ENCODE measurements around the gene COL25A1. TPM values are rescaled to one million over a fixed set of nuclear protein-coding genes. Genes with fewer than 3 reads are reported as not detected.

Gene COL25A1
- total and polyA plus RNA-seq, 2 experiments from 2014 or later = 0.28 to 1.9 TPM

GRCh38 chr4:108893468-108893867, 409.0 kb downstream of the COL25A1 start:
- no peak overlapping the region for H3K4me3 ChIP-seq
- WGBS (ENCODE audit: low lambda C conversion rate, missing lambda C conversion rate) = 79% methylated on average over 3 of the region's 3 CpGs
- no peak overlapping the region for H3K4me2 ChIP-seq
- H3K9me3 ChIP-seq (ENCODE audit: low read depth) = no peaks in the 10 kb centered on the region
- no peaks in the 10 kb centered on the region for H3K4me1 ChIP-seq (ENCODE audit: insufficient read depth)
- no peaks in the 10 kb centered on the region for H3K27me3 ChIP-seq
- no peak overlapping the region for H2AFZ ChIP-seq
- TF ChIP-seq EZH2 (IDR thresholded peaks at IDR 0.05; ENCODE audit: borderline replicate concordance) = no peak
- TF ChIP-seq EZH2phosphoT487 (IDR thresholded peaks at IDR 0.05; ENCODE audit: low read depth, severe bottlenecking, unreplicated experiment) = no peak
- no peak for TF ChIP-seq CTCF (IDR thresholded peaks at IDR 0.05; ENCODE audit: poor library complexity)
- DNase-seq (ENCODE audit: low spot score) = no peak
- no peak overlapping the region for H3K27ac ChIP-seq
- H3K36me3 ChIP-seq (replicated peaks; ENCODE audit: insufficient read depth, low read depth) = no peaks in the 10 kb centered on the region
- no peaks in the 10 kb centered on the region for H3K9me2 ChIP-seq (replicated peaks; ENCODE audit: insufficient read depth)
- no peaks in the 10 kb centered on the region for H3K79me2 ChIP-seq
- no peaks in the 10 kb centered on the region for H4K20me1 ChIP-seq (ENCODE audit: insufficient read depth, poor library complexity, severe bottlenecking)

GRCh38 chr4:108891896-108892590, 410.4 kb downstream of the COL25A1 start:
- no peak overlapping the region for H3K27ac ChIP-seq

GRCh38 chr4:108890484-108890881, 412.0 kb downstream of the COL25A1 start:
- DNase-seq (ENCODE audit: low spot score) = no peak
- H3K27ac ChIP-seq = no peak overlapping the region

More at GRCh38 chr4:108891896-108892590, 410.4 kb downstream of the COL25A1 start:
- H4K20me1 ChIP-seq (ENCODE audit: insufficient read depth, poor library complexity, severe bottlenecking) = no peaks in the 10 kb centered on the region
- TF ChIP-seq EZH2phosphoT487 (IDR thresholded peaks at IDR 0.05; ENCODE audit: low read depth, severe bottlenecking, unreplicated experiment) = no peak
- no peak for TF ChIP-seq CTCF (IDR thresholded peaks at IDR 0.05; ENCODE audit: poor library complexity)
- no peak for TF ChIP-seq EZH2 (IDR thresholded peaks at IDR 0.05; ENCODE audit: borderline replicate concordance)
- DNase-seq (ENCODE audit: low spot score) = no peak
- H3K4me1 ChIP-seq (ENCODE audit: insufficient read depth) = no peaks in the 10 kb centered on the region
- H3K79me2 ChIP-seq = no peaks in the 10 kb centered on the region
- no peaks in the 10 kb centered on the region for H3K36me3 ChIP-seq (replicated peaks; ENCODE audit: insufficient read depth, low read depth)
- H3K27me3 ChIP-seq = no peaks in the 10 kb centered on the region
- no peak overlapping the region for H3K4me2 ChIP-seq
- H3K4me3 ChIP-seq = no peak overlapping the region
- no peak overlapping the region for H2AFZ ChIP-seq
- 47% methylated on average over 1 of the region's 1 CpG for WGBS (ENCODE audit: low lambda C conversion rate, missing lambda C conversion rate)
- no peaks in the 10 kb centered on the region for H3K9me2 ChIP-seq (replicated peaks; ENCODE audit: insufficient read depth)
- no peaks in the 10 kb centered on the region for H3K9me3 ChIP-seq (ENCODE audit: low read depth)

More at GRCh38 chr4:108890484-108890881, 412.0 kb downstream of the COL25A1 start:
- no peaks in the 10 kb centered on the region for H3K9me3 ChIP-seq (ENCODE audit: low read depth)
- no peak overlapping the region for H3K4me3 ChIP-seq
- no peak overlapping the region for H3K4me2 ChIP-seq
- 70% methylated on average over 2 of the region's 2 CpGs for WGBS (ENCODE audit: low lambda C conversion rate, missing lambda C conversion rate)
- H4K20me1 ChIP-seq (ENCODE audit: insufficient read depth, poor library complexity, severe bottlenecking) = no peaks in the 10 kb centered on the region
- no peaks in the 10 kb centered on the region for H3K36me3 ChIP-seq (replicated peaks; ENCODE audit: insufficient read depth, low read depth)
- H2AFZ ChIP-seq = no peak overlapping the region
- H3K79me2 ChIP-seq = no peaks in the 10 kb centered on the region
- H3K27me3 ChIP-seq = no peaks in the 10 kb centered on the region
- H3K4me1 ChIP-seq (ENCODE audit: insufficient read depth) = no peaks in the 10 kb centered on the region
- H3K9me2 ChIP-seq (replicated peaks; ENCODE audit: insufficient read depth) = no peaks in the 10 kb centered on the region
- TF ChIP-seq EZH2 (IDR thresholded peaks at IDR 0.05; ENCODE audit: borderline replicate concordance) (no peak), EZH2phosphoT487 (IDR thresholded peaks at IDR 0.05; ENCODE audit: low read depth, severe bottlenecking, unreplicated experiment) (no peak), CTCF (IDR thresholded peaks at IDR 0.05; ENCODE audit: poor library complexity) (no peak)

Data from hepatocyte (in vitro differentiated cells).